ENCODE results near the gene OR1F1. TPM values are rescaled to one million over a fixed set of nuclear protein-coding genes. Genes with fewer than 3 reads are reported as not detected.

Gene OR1F1
- total and polyA plus RNA-seq, 2 of the 8 experiments (the other 6 are each of a cell fraction or from before 2014, with no cell fraction given) = 0.52 to 1.2 TPM

DNA sequence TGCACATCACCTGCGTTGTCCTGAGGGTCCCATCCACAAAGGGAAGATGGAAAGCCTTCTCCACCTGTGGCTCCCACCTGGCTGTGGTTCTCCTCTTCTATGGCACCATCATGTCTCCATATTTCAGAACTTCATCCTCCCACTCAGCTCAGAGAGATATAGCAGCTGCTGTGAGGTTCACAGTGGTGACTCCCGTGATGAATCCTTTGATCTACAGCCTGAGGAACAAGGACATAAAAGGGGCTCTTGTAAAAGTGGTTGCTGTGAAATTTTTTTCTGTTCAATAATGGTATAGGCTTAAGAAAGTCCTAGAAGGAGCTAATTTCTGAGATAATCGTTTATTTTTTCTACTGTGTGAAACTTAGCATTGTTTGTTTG, 28.2 kb downstream of the OR1F1 start:
- Histone ChIP-seq H2BK15ac (ENCODE audit: low read length) (no peak overlapping the region), H3K18ac (ENCODE audit: extremely low read depth, low read length) (no peak overlapping the region), H3K9ac (replicated peaks in 1 of 4; ENCODE audit: extremely low read depth in 1 of 4, low read depth in 3 of 4, low read length in 3 of 4) (no peak overlapping the region), H2AFZ (ENCODE audit: low read length) (no peak overlapping the region), H3K9me3 (ENCODE audit: insufficient read depth in 2 of 2, low read depth in 1 of 2, low read length in 1 of 2) (peaks cover 40 to 58% of the 10 kb centered on the region in 2 experiments), H2BK20ac (ENCODE audit: low read length) (no peak overlapping the region), H2BK12ac (ENCODE audit: low read depth, low read length) (no peak overlapping the region), H3K36me3 (ENCODE audit: control insufficient read depth in 2 of 4, insufficient read depth in 4 of 4, low read length in 3 of 4) (no peaks in the 10 kb centered on the region), H4K20me1 (replicated peaks in 1 of 2; ENCODE audit: control insufficient read depth in 1 of 2, insufficient read depth in 2 of 2, low read length in 2 of 2) (no peaks in the 10 kb centered on the region), H3K14ac (ENCODE audit: insufficient read length) (no peak overlapping the region), H3K4me3 (ENCODE audit: extremely low read depth in 1 of 4, insufficient read depth in 2 of 4, low read depth in 3 of 4, low read length in 4 of 4) (no peak overlapping the region), H2BK120ac (replicated peaks; ENCODE audit: low read depth, low read length) (no peak overlapping the region), H3K27ac (ENCODE audit: low read depth, low read length) (no peak overlapping the region), H3K79me1 (ENCODE audit: low read depth, low read length) (no peaks in the 10 kb centered on the region), H3K23me2 (ENCODE audit: low read depth, low read length) (no peaks in the 10 kb centered on the region), H3K4me1 (replicated peaks in 1 of 4; ENCODE audit: control insufficient read depth in 3 of 4, insufficient read depth in 4 of 4, low read length in 3 of 4) (no peaks in the 10 kb centered on the region), H3K4me2 (ENCODE audit: insufficient read depth in 1 of 2, low read depth in 2 of 2, low read length in 2 of 2) (no peak overlapping the region), H3K79me2 (ENCODE audit: control insufficient read depth in 1 of 2, insufficient read depth in 2 of 2, low read length in 2 of 2) (no peaks in the 10 kb centered on the region), H4K91ac (replicated peaks; ENCODE audit: insufficient read length, low read length) (no peak overlapping the region), H3K4ac (replicated peaks; ENCODE audit: insufficient read length, low read depth, low read length) (no peak overlapping the region), H3K23ac (ENCODE audit: insufficient read length) (no peak overlapping the region), H3K56ac (replicated peaks; ENCODE audit: insufficient read length, low read depth, low read length) (no peak overlapping the region), H2AK5ac (ENCODE audit: low read depth, low read length) (no peak overlapping the region), H3K27me3 (replicated peaks in 1 of 4; ENCODE audit: control insufficient read depth in 3 of 4, extremely low read depth in 1 of 4, insufficient read depth in 3 of 4, low read length in 3 of 4) (no peaks in the 10 kb centered on the region), H4K8ac (ENCODE audit: extremely low read depth, insufficient read depth, low read length) (no peak overlapping the region), H2BK5ac (ENCODE audit: low read depth, low read length) (no peak overlapping the region), H4K5ac (ENCODE audit: insufficient read length, low read depth, low read length) (no peak overlapping the region)
- 60% methylated on average over 3 of the region's 3 CpGs; no CpG with 5 or more reads in 1 of the 2 experiments for WGBS, 2 experiments (ENCODE audit: extremely low coverage in 1 of 2, insufficient coverage in 1 of 2, insufficient read length in 1 of 2, insufficient replicate concordance in 2 of 2, low coverage in 1 of 2, low lambda C conversion rate in 2 of 2, missing lambda C conversion rate in 1 of 2)
- ChIA-PET CTCF (ENCODE audit: partially characterized antibody) (no interaction called here), POLR2A (ENCODE audit: partially characterized antibody) (no interaction called here)
- FAIRE-seq = no peak
- no peak for DNase-seq (ENCODE audit: low read depth in 1 of 2, low spot score in 2 of 2)
- TF ChIP-seq, protein P1, sequence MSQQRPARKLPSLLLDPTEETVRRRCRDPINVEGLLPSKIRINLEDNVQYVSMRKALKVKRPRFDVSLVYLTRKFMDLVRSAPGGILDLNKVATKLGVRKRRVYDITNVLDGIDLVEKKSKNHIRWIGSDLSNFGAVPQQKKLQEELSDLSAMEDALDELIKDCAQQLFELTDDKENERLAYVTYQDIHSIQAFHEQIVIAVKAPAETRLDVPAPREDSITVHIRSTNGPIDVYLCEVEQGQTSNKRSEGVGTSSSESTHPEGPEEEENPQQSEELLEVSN (IDR thresholded peaks at IDR 0.05) = no peak
- TF ChIP-seq YY1 (IDR thresholded peaks at IDR 0.05; ENCODE audit: low read depth, low read length) (no peak), FOSL1 (IDR thresholded peaks at IDR 0.05; ENCODE audit: insufficient read depth, low read depth, low read length) (no peak), RNF2 (IDR thresholded peaks at IDR 0.05; ENCODE audit: borderline replicate concordance, low read depth, low read length, missing control alignments, poor library complexity, severe bottlenecking) (no peak), TAF7 (optimal IDR thresholded peaks at IDR 0.05; ENCODE audit: borderline replicate concordance, low read depth, low read length) (no peak), TCF12 (IDR thresholded peaks at IDR 0.05; ENCODE audit: low read depth, low read length) (no peak), BACH1 (IDR thresholded peaks at IDR 0.05; ENCODE audit: low read length) (no peak), SIRT6 (IDR thresholded peaks at IDR 0.05; ENCODE audit: low read length) (no peak), TBP (IDR thresholded peaks at IDR 0.05; ENCODE audit: low read depth, low read length) (no peak), BCL11A (IDR thresholded peaks at IDR 0.05; ENCODE audit: low read depth in 2 of 2, low read length in 2 of 2) (no peak)
- TF ChIP-seq, protein P2, sequence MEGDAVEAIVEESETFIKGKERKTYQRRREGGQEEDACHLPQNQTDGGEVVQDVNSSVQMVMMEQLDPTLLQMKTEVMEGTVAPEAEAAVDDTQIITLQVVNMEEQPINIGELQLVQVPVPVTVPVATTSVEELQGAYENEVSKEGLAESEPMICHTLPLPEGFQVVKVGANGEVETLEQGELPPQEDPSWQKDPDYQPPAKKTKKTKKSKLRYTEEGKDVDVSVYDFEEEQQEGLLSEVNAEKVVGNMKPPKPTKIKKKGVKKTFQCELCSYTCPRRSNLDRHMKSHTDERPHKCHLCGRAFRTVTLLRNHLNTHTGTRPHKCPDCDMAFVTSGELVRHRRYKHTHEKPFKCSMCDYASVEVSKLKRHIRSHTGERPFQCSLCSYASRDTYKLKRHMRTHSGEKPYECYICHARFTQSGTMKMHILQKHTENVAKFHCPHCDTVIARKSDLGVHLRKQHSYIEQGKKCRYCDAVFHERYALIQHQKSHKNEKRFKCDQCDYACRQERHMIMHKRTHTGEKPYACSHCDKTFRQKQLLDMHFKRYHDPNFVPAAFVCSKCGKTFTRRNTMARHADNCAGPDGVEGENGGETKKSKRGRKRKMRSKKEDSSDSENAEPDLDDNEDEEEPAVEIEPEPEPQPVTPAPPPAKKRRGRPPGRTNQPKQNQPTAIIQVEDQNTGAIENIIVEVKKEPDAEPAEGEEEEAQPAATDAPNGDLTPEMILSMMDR (IDR thresholded peaks at IDR 0.05; ENCODE audit: control extremely low read depth in 1 of 3, insufficient read depth in 1 of 3, low read depth in 1 of 3, low read length in 3 of 3) = no peak
